ENCODE data around the gene AXIN2.

- TF ChIP-seq POLR2AphosphoS5 (IDR thresholded peaks at IDR 0.05; ENCODE audit: borderline replicate concordance, low read depth, low read length) (no peak), EZH2 (IDR thresholded peaks at IDR 0.05) (no peak), FOXP2 (optimal IDR thresholded peaks at IDR 0.05; ENCODE audit: control extremely low read depth, extremely low read length, insufficient read depth) (no peak)
Observed at GRCh38 chr17:65564793-65565192, 3.3 kb upstream of the AXIN2 start.

Data from SK-N-MC (cell line).